ENCODE measurements around the gene NPFFR1. TPM values are rescaled to one million over a fixed set of nuclear protein-coding genes. Genes with fewer than 3 reads are reported as not detected.
"Not testable (repeated sequence)": the region's sequence is repeated elsewhere in the genome, so short reads cannot be mapped to it uniquely, and the experiment has no call there.

NPFFR1 gene
- total RNA-seq, 2 donors from 2014 or later, result 0.02 TPM; not detected in 1

- 93 to 100% methylated on average over 2 to 11 of the region's 11 CpGs for WGBS, 2 experiments (ENCODE audit: insufficient coverage in 1 of 2, insufficient read length in 1 of 2)
- Histone ChIP-seq H3K27me3 (ENCODE audit: control insufficient read depth, insufficient read depth, low read length, poor library complexity, severe bottlenecking) (peaks cover 9% of the 10 kb centered on the region), H3K4me3 (ENCODE audit: low read length) (no peak overlapping the region), H3K27ac (ENCODE audit: low read depth, low read length) (no peak overlapping the region), H3K36me3 (ENCODE audit: control insufficient read depth, insufficient read depth, low read length) (no peaks in the 10 kb centered on the region), H3K9ac (ENCODE audit: extremely low read depth, low read length, poor library complexity, severe bottlenecking) (no peak overlapping the region), H3K4me1 (ENCODE audit: control insufficient read depth, insufficient read depth, low read length) (no peaks in the 10 kb centered on the region), H3K9me3 (ENCODE audit: control insufficient read depth, low read length) (peaks cover 6% of the 10 kb centered on the region)
- no peak for TF ChIP-seq CTCF (conservative IDR thresholded peaks at IDR 0.05)
- Mint-ChIP-seq H3K4me1 (no peaks in the 10 kb centered on the region), H3K36me3 (ENCODE audit: low read depth) (no peaks in the 10 kb centered on the region), H3K9me3 (no peaks in the 10 kb centered on the region), H3K27me3 (ENCODE audit: insufficient read depth) (peaks cover 6% of the 10 kb centered on the region), H3K4me3 (no peak overlapping the region), H3K27ac (no peak overlapping the region)
- no peak for DNase-seq
These were observed 32.7 kb downstream of the NPFFR1 start for GRCh38 chr10:70250961-70251680.

- Mint-ChIP-seq H3K36me3 (ENCODE audit: low read depth) (no peaks in the 10 kb centered on the region), H3K9me3 (no peaks in the 10 kb centered on the region), H3K4me1 (no peaks in the 10 kb centered on the region), H3K27me3 (ENCODE audit: insufficient read depth) (peaks cover 35% of the 10 kb centered on the region), H3K4me3 (no peak overlapping the region), H3K27ac (no peak overlapping the region)
- Histone ChIP-seq H3K36me3 (ENCODE audit: control insufficient read depth, insufficient read depth, low read length) (no peaks in the 10 kb centered on the region), H3K9me3 (ENCODE audit: control insufficient read depth, low read length) (peaks cover 6% of the 10 kb centered on the region), H3K4me3 (ENCODE audit: low read length) (no peak overlapping the region), H3K4me1 (ENCODE audit: control insufficient read depth, insufficient read depth, low read length) (no peaks in the 10 kb centered on the region), H3K27me3 (ENCODE audit: control insufficient read depth, insufficient read depth, low read length, poor library complexity, severe bottlenecking) (peaks cover 22% of the 10 kb centered on the region), H3K9ac (ENCODE audit: extremely low read depth, low read length, poor library complexity, severe bottlenecking) (no peak overlapping the region), H3K27ac (ENCODE audit: low read depth, low read length) (no peak overlapping the region)
- TF ChIP-seq CTCF (conservative IDR thresholded peaks at IDR 0.05), result no peak
- 81% methylated on average over 6 of the region's 6 CpGs; no CpG with 5 or more reads in 1 of the 2 experiments for WGBS, 2 experiments (ENCODE audit: insufficient coverage in 1 of 2, insufficient read length in 1 of 2)
- no peak for DNase-seq
These were observed 36.4 kb downstream of the NPFFR1 start for GRCh38 chr10:70247360-70247759.

GRCh38 chr10:70241081-70241480, 42.7 kb downstream of the NPFFR1 start:
- Histone ChIP-seq H3K9me3 (ENCODE audit: control insufficient read depth, low read length) (peaks cover 19% of the 10 kb centered on the region), H3K4me3 (ENCODE audit: low read length) (no peak overlapping the region), H3K36me3 (ENCODE audit: control insufficient read depth, insufficient read depth, low read length) (no peaks in the 10 kb centered on the region), H3K27me3 (ENCODE audit: control insufficient read depth, insufficient read depth, low read length, poor library complexity, severe bottlenecking) (peaks cover 13% of the 10 kb centered on the region), H3K4me1 (ENCODE audit: control insufficient read depth, insufficient read depth, low read length) (no peaks in the 10 kb centered on the region), H3K9ac (ENCODE audit: extremely low read depth, low read length, poor library complexity, severe bottlenecking) (no peak overlapping the region), H3K27ac (ENCODE audit: low read depth, low read length) (no peak overlapping the region)
- Mint-ChIP-seq H3K36me3 (ENCODE audit: low read depth) (peaks cover 8% of the 10 kb centered on the region), H3K27me3 (ENCODE audit: insufficient read depth) (peaks cover 50% of the 10 kb centered on the region), H3K4me1 (no peaks in the 10 kb centered on the region), H3K27ac (no peak overlapping the region), H3K9me3 (peaks cover 54% of the 10 kb centered on the region), H3K4me3 (no peak overlapping the region)
- DNase-seq, result no peak
- no peak for TF ChIP-seq CTCF (conservative IDR thresholded peaks at IDR 0.05)
- 91 to 93% methylated on average over 3 of the region's 3 CpGs for WGBS, 2 experiments (ENCODE audit: insufficient coverage in 1 of 2, insufficient read length in 1 of 2)

- not testable (repeated sequence) for H3K4me3 Mint-ChIP-seq
These were observed 43.8 kb downstream of the NPFFR1 start for GRCh38 chr10:70239986-70240385.

More at GRCh38 chr10:70239986-70240385, 43.8 kb downstream of the NPFFR1 start:
- not testable (repeated sequence) for H3K27me3 ChIP-seq (ENCODE audit: control insufficient read depth, insufficient read depth, low read length, poor library complexity, severe bottlenecking); H3K36me3 Mint-ChIP-seq (ENCODE audit: low read depth); DNase-seq; H3K9ac ChIP-seq (ENCODE audit: extremely low read depth, low read length, poor library complexity, severe bottlenecking); H3K4me3 ChIP-seq (ENCODE audit: low read length); H3K36me3 ChIP-seq (ENCODE audit: control insufficient read depth, insufficient read depth, low read length); H3K27ac Mint-ChIP-seq; H3K4me1 ChIP-seq (ENCODE audit: control insufficient read depth, insufficient read depth, low read length); H3K4me1 Mint-ChIP-seq; H3K27ac ChIP-seq (ENCODE audit: low read depth, low read length)
- Mint-ChIP-seq H3K27me3 (ENCODE audit: insufficient read depth) (peaks cover 46% of the 10 kb centered on the region), H3K9me3 (peaks cover 54% of the 10 kb centered on the region)
- peaks cover 19% of the 10 kb centered on the region for H3K9me3 ChIP-seq (ENCODE audit: control insufficient read depth, low read length)
- WGBS, 2 experiments (ENCODE audit: insufficient coverage in 1 of 2, insufficient read length in 1 of 2), result 60 to 85% methylated on average over 3 to 21 of the region's 21 CpGs
